KOPT-K1 (cell line): Measurements from ENCODE around the gene MTA1.
A peak's percentile ranks its signal among the peaks of the same experiment; 100 is the strongest.

ENCODE experiments used
- H3K27ac ChIP-seq: fragments of 200-600 bp; sonication (generic); 2 replicates; pipeline ENCODE4 v1.5.1; 2016; ENCODE audit warnings: antibody characterized with exemption, mild to moderate bottlenecking, low read depth, low read length; ENCODE audit not compliant: poor library complexity, severe bottlenecking
- H3K36me3 ChIP-seq: fragments of 200-600 bp; sonication (generic); 2 replicates; pipeline ENCODE4 v1.5.1; 2017; ENCODE audit warnings: antibody characterized with exemption, mild to moderate bottlenecking, low read length, moderate library complexity; ENCODE audit not compliant: insufficient read depth
- H3K9me3 ChIP-seq: fragments of 200-600 bp; sonication (generic); 2 replicates; pipeline ENCODE4 v1.5.1; 2017; ENCODE audit warnings: antibody characterized with exemption, low read length, mild to moderate bottlenecking; ENCODE audit not compliant: insufficient read depth, poor library complexity, severe bottlenecking

Gene MTA1

GRCh38 chr14:105421723-105422615, 2.3 kb downstream of the MTA1 start:
- Histone ChIP-seq H3K9me3 (no peaks in the 10 kb centered on the region), H3K27ac (peak overlapping the region; percentile 84), H3K36me3 (peaks cover 46% of the 10 kb centered on the region)

- Histone ChIP-seq H3K9me3 (no peaks in the 10 kb centered on the region), H3K36me3 (peaks cover 55% of the 10 kb centered on the region), H3K27ac (no peak overlapping the region)
These were observed 3.3 kb downstream of the MTA1 start for GRCh38 chr14:105422695-105423487.

- Histone ChIP-seq H3K27ac (no peak overlapping the region), H3K36me3 (peaks cover 63% of the 10 kb centered on the region), H3K9me3 (no peaks in the 10 kb centered on the region)
These were observed 4.0 kb downstream of the MTA1 start for GRCh38 chr14:105423488-105424195.

DNA sequence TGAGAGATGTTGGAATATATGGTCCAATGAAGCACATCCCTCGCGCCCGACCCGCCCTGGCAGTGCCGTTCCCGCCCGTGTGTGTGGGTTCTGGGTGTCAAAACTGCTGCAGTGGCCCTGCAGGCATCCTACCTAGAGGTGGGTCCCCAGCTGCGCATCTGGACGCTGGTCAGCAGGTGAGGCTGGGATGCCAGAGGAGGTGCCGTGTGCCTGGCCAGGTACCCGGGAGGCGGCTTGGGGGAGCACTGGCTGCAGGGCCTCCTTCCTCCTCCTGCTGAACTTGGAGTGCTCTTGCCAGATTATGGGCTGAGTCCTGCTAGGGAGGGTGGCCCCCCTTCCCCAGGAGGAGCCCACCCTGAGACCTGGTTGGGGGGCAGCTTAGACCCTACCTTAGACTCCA, 5.2 kb downstream of the MTA1 start:
- H3K27ac ChIP-seq, result no peak overlapping the region
- H3K36me3 ChIP-seq, result peaks cover 70% of the 10 kb centered on the region
- peaks cover under 1% of the 10 kb centered on the region for H3K9me3 ChIP-seq

DNA sequence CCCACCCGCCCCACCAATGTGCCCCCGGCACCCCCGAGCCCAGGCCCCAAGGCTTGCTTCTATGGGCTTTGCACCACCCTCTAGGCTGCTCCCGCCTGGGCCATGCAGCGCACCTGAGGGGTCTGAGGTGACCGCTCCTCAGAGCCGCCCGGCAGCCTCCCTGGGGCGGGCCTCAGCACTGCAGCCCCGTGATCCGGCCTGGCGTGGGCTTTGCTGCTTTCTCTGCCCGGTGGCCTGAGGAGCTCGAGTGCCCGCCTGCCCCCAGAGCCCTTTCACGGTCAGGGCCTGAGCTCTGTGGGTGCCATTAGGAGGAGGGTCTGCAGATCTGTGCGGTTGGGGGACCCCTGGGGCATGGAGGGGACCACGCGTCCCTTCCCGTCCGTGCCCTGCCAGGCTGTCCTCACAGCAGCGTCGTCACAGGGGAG, 6.2 kb downstream of the MTA1 start:
- peaks cover 79% of the 10 kb centered on the region for H3K36me3 ChIP-seq
- H3K9me3 ChIP-seq, result peaks cover 10% of the 10 kb centered on the region
- no peak overlapping the region for H3K27ac ChIP-seq

DNA sequence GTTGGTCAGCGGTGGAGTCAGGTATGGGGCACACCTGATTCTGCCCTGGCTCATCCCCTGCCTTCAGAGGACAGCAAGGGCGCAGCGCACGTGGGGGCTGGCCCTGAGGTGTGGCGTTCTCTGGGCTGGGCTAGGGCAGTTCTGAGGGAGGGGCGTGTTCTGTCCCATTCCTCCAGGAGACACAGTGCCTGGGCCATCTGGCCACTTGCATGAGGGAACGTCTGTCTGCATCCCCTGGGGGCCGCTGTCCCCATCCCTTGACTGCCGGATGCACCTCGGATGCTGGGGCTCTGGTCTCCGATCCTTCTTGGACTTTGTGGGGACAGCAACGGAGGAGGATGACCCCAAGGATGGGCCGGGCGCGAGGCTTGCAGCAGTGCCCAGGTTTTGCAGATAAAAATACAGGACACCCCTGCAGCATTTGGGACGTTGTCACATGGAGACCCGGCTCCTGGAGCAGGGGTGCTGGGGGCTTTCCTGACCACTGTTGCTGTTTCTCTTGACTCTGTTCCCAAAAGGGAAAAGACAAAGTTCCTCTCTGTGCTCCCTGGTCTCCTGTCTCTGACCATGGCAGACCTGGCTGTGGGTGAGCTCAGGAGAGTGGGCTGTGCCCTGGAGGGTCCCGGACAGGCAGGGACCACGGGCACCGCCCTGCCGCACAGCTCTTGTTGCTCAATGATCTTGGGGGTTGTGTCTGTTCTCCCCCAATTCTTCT, 6.9 kb downstream of the MTA1 start:
- H3K27ac ChIP-seq, result no peak overlapping the region
- H3K9me3 ChIP-seq, result peaks cover 17% of the 10 kb centered on the region
- H3K36me3 ChIP-seq, result peaks cover 87% of the 10 kb centered on the region

DNA sequence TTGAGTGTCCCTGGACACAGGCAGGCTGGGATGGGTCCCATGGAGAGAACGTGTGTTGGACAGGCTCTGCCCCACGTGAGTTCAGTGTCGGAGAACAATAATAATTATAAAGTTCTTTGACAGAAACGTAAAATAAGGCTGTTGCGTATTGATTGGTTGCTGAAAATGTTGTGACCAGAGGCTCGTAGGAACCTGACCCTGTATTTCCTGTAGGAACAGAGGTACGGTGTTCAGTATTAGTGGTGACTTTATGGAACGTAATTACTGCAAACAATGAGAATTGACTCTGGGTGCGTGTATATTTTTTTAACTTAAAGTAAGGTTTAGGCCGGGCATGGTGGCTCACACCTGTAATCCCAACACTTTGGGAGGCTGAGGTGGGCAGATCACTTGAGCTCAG, 7.8 kb downstream of the MTA1 start:
- Histone ChIP-seq H3K36me3 (peaks cover 85% of the 10 kb centered on the region), H3K9me3 (peaks cover 18% of the 10 kb centered on the region), H3K27ac (no peak overlapping the region)

GRCh38 chr14:105427936-105428485, 8.4 kb downstream of the MTA1 start:
- Histone ChIP-seq H3K27ac (no peak overlapping the region), H3K9me3 (peaks cover 18% of the 10 kb centered on the region), H3K36me3 (peaks cover 87% of the 10 kb centered on the region)

GRCh38 chr14:105430042-105430441, 10.4 kb downstream of the MTA1 start:
- Histone ChIP-seq H3K27ac (no peak overlapping the region), H3K36me3 (peaks cover 80% of the 10 kb centered on the region), H3K9me3 (peaks cover 18% of the 10 kb centered on the region)

DNA sequence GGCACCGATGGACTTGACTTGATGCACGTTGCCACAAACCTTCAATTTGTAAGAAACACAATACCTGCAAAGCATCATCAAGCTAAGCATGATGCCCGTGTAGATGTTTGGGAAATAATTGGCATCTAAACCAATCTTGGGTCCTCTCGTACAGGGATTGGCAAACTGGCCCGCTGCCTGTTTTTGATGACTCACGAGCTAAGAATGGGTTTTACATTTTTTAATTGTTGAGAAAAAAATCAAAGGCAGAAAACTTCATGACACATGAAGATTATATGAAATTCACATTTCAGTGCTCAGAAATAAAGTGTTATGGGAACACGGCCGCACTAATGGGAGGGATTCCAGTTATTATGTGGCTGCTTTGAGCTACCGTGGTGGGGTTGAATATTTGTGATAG, 10.9 kb downstream of the MTA1 start:
- Histone ChIP-seq H3K27ac (no peak overlapping the region), H3K36me3 (peaks cover 80% of the 10 kb centered on the region), H3K9me3 (peaks cover 22% of the 10 kb centered on the region)

DNA sequence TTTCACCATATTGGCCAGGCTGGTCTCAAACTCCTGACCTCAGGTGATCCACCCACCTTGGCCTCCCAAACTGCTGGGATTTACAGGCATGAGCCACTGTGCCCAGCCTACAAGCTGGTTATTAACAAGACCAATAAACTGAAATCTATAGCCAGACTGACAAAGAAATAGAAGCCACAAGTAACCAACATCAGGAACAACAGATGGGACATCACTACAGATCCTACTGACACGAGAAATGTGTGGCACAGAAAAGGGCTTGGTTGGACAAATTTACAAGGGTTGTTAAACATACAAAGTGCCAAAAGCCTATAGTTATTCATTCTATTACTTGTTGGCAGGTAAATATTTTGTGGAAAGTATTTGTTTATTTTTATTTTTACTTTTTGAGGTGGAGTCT, 11.6 kb downstream of the MTA1 start:
- H3K9me3 ChIP-seq, result peaks cover 24% of the 10 kb centered on the region
- H3K27ac ChIP-seq, result no peak overlapping the region
- peaks cover 81% of the 10 kb centered on the region for H3K36me3 ChIP-seq

DNA sequence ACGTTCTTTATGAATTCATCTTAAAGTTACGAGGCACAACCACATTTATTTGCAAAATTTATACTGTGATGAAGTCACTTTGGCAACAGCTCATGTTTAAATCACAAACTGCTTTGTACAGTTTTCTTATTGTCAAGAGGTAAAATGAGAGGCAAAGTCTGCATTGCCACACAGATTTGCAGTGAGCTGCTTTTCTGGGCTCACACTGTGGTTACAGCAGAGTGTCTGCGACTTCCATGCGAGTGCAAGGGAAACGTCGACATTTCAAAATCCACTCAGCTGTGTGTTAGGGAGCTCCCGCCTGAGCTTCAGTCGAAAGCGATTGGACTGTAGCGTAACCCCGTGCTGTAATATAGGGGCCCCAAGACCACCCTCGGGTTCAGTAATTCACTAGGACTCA, 13.0 kb downstream of the MTA1 start:
- Histone ChIP-seq H3K36me3 (peaks cover 80% of the 10 kb centered on the region), H3K27ac (no peak overlapping the region), H3K9me3 (peaks cover 24% of the 10 kb centered on the region)

GRCh38 chr14:105433161-105433605, 13.6 kb downstream of the MTA1 start:
- Histone ChIP-seq H3K36me3 (peaks cover 80% of the 10 kb centered on the region), H3K27ac (no peak overlapping the region), H3K9me3 (peaks cover 24% of the 10 kb centered on the region)

GRCh38 chr14:105436402-105436801, 16.8 kb downstream of the MTA1 start:
- Histone ChIP-seq H3K36me3 (peaks cover 84% of the 10 kb centered on the region), H3K9me3 (peaks cover 9% of the 10 kb centered on the region), H3K27ac (no peak overlapping the region)
